GM20000 (cell line): ENCODE measurements around the gene MSH3.

Experiments
- DNase-seq: peaks from one replicate; pipeline ENCODE4 v3.0.0; 2012; ENCODE audit warnings: low spot score
- CTCF ChIP-seq: IDR thresholded peaks from 2 replicates; pipeline ENCODE4 v1.5.1; 2012; ENCODE audit warnings: mild to moderate bottlenecking, control low read depth; ENCODE audit errors: extremely low read depth, missing control alignments

Gene MSH3

GRCh38 chr5:80668016-80668969, 13.8 kb downstream of the MSH3 start:
- TF ChIP-seq CTCF = no peak
- DNase-seq = peak; percentile 30

GRCh38 chr5:80672140-80672736, 17.8 kb downstream of the MSH3 start:
- peak; percentile 45 for DNase-seq
- TF ChIP-seq CTCF = peak; percentile 71

- TF ChIP-seq CTCF = no peak
- DNase-seq = no peak
Observed at GRCh38 chr5:80676706-80677105, 22.3 kb downstream of the MSH3 start.

DNA sequence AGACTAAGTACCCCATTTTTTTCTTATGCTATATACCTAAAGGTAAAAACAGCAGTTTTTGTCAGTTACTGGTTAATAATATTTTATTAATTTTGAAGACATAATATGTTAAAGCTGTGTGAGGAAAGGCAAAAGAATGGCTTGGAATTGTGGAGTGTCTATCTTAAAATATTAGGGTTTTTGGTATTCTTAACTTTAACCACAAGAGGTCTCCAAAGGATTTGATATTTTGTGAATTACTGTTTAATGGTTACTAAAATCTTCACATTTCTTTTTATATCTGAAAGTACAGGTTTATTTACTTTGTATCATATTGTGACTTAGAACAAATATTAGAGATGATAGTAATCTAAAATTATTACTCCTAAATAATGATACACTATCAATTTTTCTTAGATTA, 32.3 kb downstream of the MSH3 start:
- DNase-seq = no peak
- no peak for TF ChIP-seq CTCF

- DNase-seq = no peak
- no peak for TF ChIP-seq CTCF
Observed at GRCh38 chr5:80688648-80689420, 34.4 kb downstream of the MSH3 start.

- no peak for DNase-seq
- no peak for TF ChIP-seq CTCF
Observed at GRCh38 chr5:80689627-80690026, 35.2 kb downstream of the MSH3 start.
